Lower leg skin (tissue), 3 donors: ENCODE results near the gene SOCS2.

Experiments used
- CTCF ChIP-seq, 3 donors: fragments of 450-650 bp; IDR thresholded peaks; one replicate each; pipeline ENCODE4 v1.5.1; 2016; ENCODE audit warnings: antibody characterized with exemption in 3 of 3, mild to moderate bottlenecking in 3 of 3, moderate library complexity in 2 of 3
- POLR2A ChIP-seq, 2 donors: fragments of 450-650 bp; IDR thresholded peaks; one replicate each; pipeline ENCODE4 v1.6.1; 2016 to 2017; ENCODE audit warnings: antibody characterized with exemption in 2 of 2, mild to moderate bottlenecking in 1 of 2, moderate library complexity in 1 of 2

GRCh38 chr12:93591137-93591868 lies 18.8 kb downstream of the SOCS2 start:
- TF ChIP-seq CTCF (IDR thresholded peaks at IDR 0.05) = no peak
- TF ChIP-seq POLR2A (IDR thresholded peaks at IDR 0.05) = no peak
